Activated naive CD4-positive, alpha-beta T cell treated with anti-CD3 and anti-CD28 coated beads, Interleukin-2, amount 50 U/mL, for 72 hours (primary cell): ENCODE measurements around the gene COL8A1. TPM values are rescaled to one million over a fixed set of nuclear protein-coding genes. Genes with fewer than 3 reads are reported as not detected.
"Not testable (repeated sequence)": the region's sequence is repeated elsewhere in the genome, so short reads cannot be mapped to it uniquely, and the experiment has no call there.

Experiments
- ATAC-seq, 2 donors: fragments of 150-1000 bp; cut with Tn5 transposase; 2 replicates each; pipeline ENCODE4 v1.10.0; 2021; ENCODE audit warnings: mild to moderate bottlenecking in 2 of 2, moderate library complexity in 2 of 2
- DNase-seq, 2 donors: peaks; one replicate each; pipeline ENCODE4 v3.0.0; 2021 to 2022; ENCODE audit warnings: low spot score in 2 of 2
- H3K27ac Mint-ChIP-seq, 2 donors: one replicate each; pipeline ENCODE4 v1.8.0; 2022; ENCODE audit warnings: mild to moderate bottlenecking in 2 of 2, mixed read lengths in 2 of 2
- H3K36me3 Mint-ChIP-seq, 2 donors: one replicate each; pipeline ENCODE4 v1.8.0; 2022; ENCODE audit warnings: mixed read lengths in 2 of 2
- H3K9me3 Mint-ChIP-seq, 2 donors: one replicate each; pipeline ENCODE4 v1.8.0; 2022; ENCODE audit warnings: mixed read lengths in 2 of 2
- total RNA-seq, 2 donors: library from RNA; stranded (reverse); gene quantifications; one replicate each; pipeline ENCODE4 v1.2.3, GENCODE V29; 2022

The COL8A1 gene
- total RNA-seq, 2 donors from 2014 or later, result 0.07 TPM; not detected in 1

GRCh38 chr3:99712291-99712954 lies 74.0 kb downstream of the COL8A1 start:
- no peaks in the 10 kb centered on the region for H3K9me3 Mint-ChIP-seq
- no peaks in the 10 kb centered on the region for H3K36me3 Mint-ChIP-seq
- DNase-seq, result no peak
- H3K27ac Mint-ChIP-seq, result no peak overlapping the region
- no peak for ATAC-seq

- Mint-ChIP-seq H3K9me3 (no peaks in the 10 kb centered on the region), H3K36me3 (no peaks in the 10 kb centered on the region), H3K27ac (no peak overlapping the region)
- ATAC-seq, result no peak
- DNase-seq, result no peak
These were observed 75.0 kb downstream of the COL8A1 start for GRCh38 chr3:99713440-99713839.

GRCh38 chr3:99714146-99714545 lies 75.8 kb downstream of the COL8A1 start:
- Mint-ChIP-seq H3K9me3 (no peaks in the 10 kb centered on the region), H3K27ac (no peak overlapping the region), H3K36me3 (no peaks in the 10 kb centered on the region)
- ATAC-seq (no peak), DNase-seq (no peak)

- no peak for ATAC-seq
- no peak for DNase-seq
- Mint-ChIP-seq H3K27ac (no peak overlapping the region), H3K36me3 (no peaks in the 10 kb centered on the region), H3K9me3 (no peaks in the 10 kb centered on the region)
These were observed 76.2 kb downstream of the COL8A1 start for GRCh38 chr3:99714575-99714974.

GRCh38 chr3:99716463-99716995 lies 78.1 kb downstream of the COL8A1 start:
- Mint-ChIP-seq H3K9me3 (no peaks in the 10 kb centered on the region), H3K27ac (no peak overlapping the region), H3K36me3 (no peaks in the 10 kb centered on the region)
- ATAC-seq (no peak), DNase-seq (no peak)

GRCh38 chr3:99720985-99721632 lies 82.7 kb downstream of the COL8A1 start:
- ATAC-seq (no peak), DNase-seq (no peak)
- Mint-ChIP-seq H3K27ac (no peak overlapping the region), H3K9me3 (no peaks in the 10 kb centered on the region), H3K36me3 (no peaks in the 10 kb centered on the region)

GRCh38 chr3:99721633-99722007 lies 83.2 kb downstream of the COL8A1 start:
- no peaks in the 10 kb centered on the region for H3K36me3 Mint-ChIP-seq
- no peak for ATAC-seq
- no peak overlapping the region for H3K27ac Mint-ChIP-seq
- no peak for DNase-seq
- no peaks in the 10 kb centered on the region for H3K9me3 Mint-ChIP-seq

GRCh38 chr3:99724276-99724675 lies 85.9 kb downstream of the COL8A1 start:
- no peak for ATAC-seq
- DNase-seq, result no peak
- H3K9me3 Mint-ChIP-seq, result no peaks in the 10 kb centered on the region
- no peaks in the 10 kb centered on the region for H3K36me3 Mint-ChIP-seq
- H3K27ac Mint-ChIP-seq, result no peak overlapping the region

- no peak overlapping the region for H3K27ac Mint-ChIP-seq
- H3K36me3 Mint-ChIP-seq, result no peaks in the 10 kb centered on the region
- DNase-seq (no peak), ATAC-seq (no peak)
- no peaks in the 10 kb centered on the region for H3K9me3 Mint-ChIP-seq
These were observed 92.5 kb downstream of the COL8A1 start for GRCh38 chr3:99730870-99731269.

- no peak for DNase-seq
- peak in 1 of 2 donors; percentile 47 for ATAC-seq
- Mint-ChIP-seq H3K9me3 (no peaks in the 10 kb centered on the region), H3K36me3 (no peaks in the 10 kb centered on the region), H3K27ac (no peak overlapping the region)
These were observed 93.1 kb downstream of the COL8A1 start for GRCh38 chr3:99731499-99731898.

GRCh38 chr3:99740371-99740770 lies 102.0 kb downstream of the COL8A1 start:
- H3K36me3 Mint-ChIP-seq, H3K27ac Mint-ChIP-seq, DNase-seq, ATAC-seq, H3K9me3 Mint-ChIP-seq: not testable (repeated sequence)

GRCh38 chr3:99741588-99741987 lies 103.2 kb downstream of the COL8A1 start:
- DNase-seq, result no peak
- peaks cover 0 to 7% of the 10 kb centered on the region in 2 donors for H3K36me3 Mint-ChIP-seq
- no peak overlapping the region for H3K27ac Mint-ChIP-seq
- H3K9me3 Mint-ChIP-seq, result peaks cover 5 to 6% of the 10 kb centered on the region in 2 donors
- ATAC-seq, result no peak

GRCh38 chr3:99747915-99748314 lies 109.5 kb downstream of the COL8A1 start:
- H3K27ac Mint-ChIP-seq, result no peak overlapping the region

GRCh38 chr3:99751649-99752048 lies 113.3 kb downstream of the COL8A1 start:
- ATAC-seq, result no peak
- Mint-ChIP-seq H3K9me3 (no peaks in the 10 kb centered on the region), H3K27ac (no peak overlapping the region), H3K36me3 (no peaks in the 10 kb centered on the region)
- DNase-seq, result no peak

More at GRCh38 chr3:99747915-99748314, 109.5 kb downstream of the COL8A1 start:
- no peaks in the 10 kb centered on the region for H3K36me3 Mint-ChIP-seq
- no peaks in the 10 kb centered on the region for H3K9me3 Mint-ChIP-seq
- ATAC-seq, result no peak
- DNase-seq, result no peak

- H3K9me3 Mint-ChIP-seq, result no peaks in the 10 kb centered on the region
- no peaks in the 10 kb centered on the region for H3K36me3 Mint-ChIP-seq
- peak; percentile 31 to 84 for ATAC-seq
- DNase-seq, result peak in 1 of 2 donors; percentile 7
- no peak overlapping the region for H3K27ac Mint-ChIP-seq
These were observed 115.0 kb downstream of the COL8A1 start for GRCh38 chr3:99753268-99753975.

GRCh38 chr3:99755831-99756230 lies 117.4 kb downstream of the COL8A1 start:
- H3K36me3 Mint-ChIP-seq, result no peaks in the 10 kb centered on the region
- no peak overlapping the region for H3K27ac Mint-ChIP-seq
- DNase-seq (no peak), ATAC-seq (no peak)
- H3K9me3 Mint-ChIP-seq, result no peaks in the 10 kb centered on the region

GRCh38 chr3:99757966-99758365 lies 119.6 kb downstream of the COL8A1 start:
- Mint-ChIP-seq H3K9me3 (no peaks in the 10 kb centered on the region), H3K27ac (no peak overlapping the region), H3K36me3 (no peaks in the 10 kb centered on the region)
- ATAC-seq, result no peak
- no peak for DNase-seq
